GM21360 (cell line): ENCODE results near the gene TRIM39.
A peak's percentile ranks its signal among the peaks of the same experiment; 100 is the strongest.
"Not testable (repeated sequence)": the region's sequence is repeated elsewhere in the genome, so short reads cannot be mapped to it uniquely, and the experiment has no call there.

Source experiments
- ATAC-seq: cut with Tn5 transposase; IDR thresholded peaks from one replicate; pipeline ENCODE4 v1.9.1; 2021; ENCODE audit warnings: mild to moderate bottlenecking, moderate library complexity; ENCODE audit not compliant: unreplicated experiment

Gene TRIM39

DNA sequence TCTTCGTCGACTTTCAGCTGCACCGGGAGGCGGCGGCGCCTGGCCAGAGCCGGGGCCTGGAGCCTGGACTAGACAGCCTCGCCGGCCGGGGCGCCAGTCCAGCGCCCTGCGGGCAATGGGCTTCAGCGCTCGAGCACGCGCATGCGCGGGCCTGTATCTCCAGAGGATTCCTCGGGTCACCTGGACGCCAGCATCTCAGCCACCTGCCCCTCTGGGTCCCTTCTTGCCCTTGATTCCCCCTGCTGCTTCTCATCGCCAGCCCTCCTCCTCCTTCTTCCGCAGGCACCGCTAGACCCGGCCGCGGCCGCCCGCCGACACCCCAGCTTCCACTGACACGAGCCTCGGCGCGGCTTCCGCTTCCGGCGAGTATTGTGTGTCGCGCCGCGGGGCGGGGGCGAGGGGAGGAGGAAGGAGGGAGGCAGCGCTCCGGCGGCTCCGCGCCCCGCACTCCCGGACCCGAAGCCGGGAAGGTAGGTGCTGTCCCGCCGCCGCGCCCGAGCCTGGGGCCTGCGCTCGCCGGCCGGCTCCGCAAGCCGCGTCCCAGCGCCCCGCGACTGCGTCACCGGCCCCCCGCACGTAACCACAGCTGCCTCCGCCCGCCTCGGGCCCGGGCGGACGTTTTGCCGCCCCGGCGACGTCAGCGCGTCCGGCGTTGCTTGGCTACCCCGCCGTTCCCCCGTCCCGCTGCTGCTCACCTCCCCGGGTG is at the start of gene TRIM39:
TRIM39 (plus strand) TSS at position 402 of the 706 bp plus-strand sequence. CDS start 2,391 bp downstream, outside the sequence.
- peak; percentile 64 for ATAC-seq

DNA sequence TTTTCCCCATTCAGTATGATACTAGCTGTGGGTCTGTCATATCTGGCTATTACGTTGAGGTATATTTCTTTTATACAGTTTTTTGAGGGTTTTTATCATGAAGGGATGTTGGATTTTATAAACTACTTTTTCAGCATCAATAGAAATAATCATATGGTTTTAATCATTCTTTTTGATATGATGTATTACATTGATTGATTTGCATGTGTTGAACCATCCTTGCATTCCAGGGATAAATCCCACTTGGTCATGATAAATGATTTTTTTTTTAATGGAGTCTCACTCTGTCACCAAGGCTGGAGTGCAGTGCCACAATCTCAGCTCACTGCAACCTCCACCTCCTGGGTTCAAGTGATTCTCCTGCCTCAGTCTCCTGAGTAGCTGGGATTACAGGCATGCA is 45.7 kb upstream of the TRIM39 start:
- ATAC-seq: not testable (repeated sequence)

DNA sequence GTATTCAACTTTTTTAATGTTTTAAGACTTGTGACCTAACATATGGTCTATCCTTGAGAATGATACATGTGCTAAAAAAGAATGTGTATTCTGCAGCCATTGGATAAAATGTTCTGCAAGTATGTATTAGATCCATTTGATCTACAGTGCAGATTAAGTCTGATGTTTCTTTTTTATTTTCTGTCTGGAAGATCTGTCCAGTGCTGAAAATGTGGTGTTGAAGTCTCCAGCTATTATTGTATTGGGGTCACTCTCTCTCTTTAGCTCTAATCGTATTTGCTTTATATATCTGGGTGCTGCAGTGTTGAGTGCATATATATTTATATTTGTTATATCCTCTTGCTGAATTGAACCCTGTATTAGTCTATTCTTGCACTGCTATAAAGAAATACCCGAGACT is 44.2 kb upstream of the TRIM39 start:
- no peak for ATAC-seq

DNA sequence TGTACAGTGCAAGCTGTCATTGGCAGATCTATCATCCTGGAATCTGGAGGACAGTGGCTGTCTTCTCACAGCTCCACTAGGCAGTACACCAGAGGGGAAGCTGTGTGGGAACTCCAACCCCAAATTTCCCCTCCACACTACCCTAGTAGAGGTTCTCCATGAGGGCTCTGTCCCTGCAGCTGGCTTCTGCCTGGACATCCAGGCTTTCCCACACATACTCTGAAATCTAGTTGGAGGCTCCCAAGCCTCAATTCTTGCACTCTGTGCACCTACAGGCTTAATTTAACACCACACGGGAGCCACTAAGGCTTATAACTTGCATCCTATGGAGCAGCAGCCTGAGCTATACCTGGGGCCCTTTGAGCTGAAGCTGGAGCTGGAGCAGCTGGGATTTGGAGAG is 43.0 kb upstream of the TRIM39 start:
- ATAC-seq: no peak

DNA sequence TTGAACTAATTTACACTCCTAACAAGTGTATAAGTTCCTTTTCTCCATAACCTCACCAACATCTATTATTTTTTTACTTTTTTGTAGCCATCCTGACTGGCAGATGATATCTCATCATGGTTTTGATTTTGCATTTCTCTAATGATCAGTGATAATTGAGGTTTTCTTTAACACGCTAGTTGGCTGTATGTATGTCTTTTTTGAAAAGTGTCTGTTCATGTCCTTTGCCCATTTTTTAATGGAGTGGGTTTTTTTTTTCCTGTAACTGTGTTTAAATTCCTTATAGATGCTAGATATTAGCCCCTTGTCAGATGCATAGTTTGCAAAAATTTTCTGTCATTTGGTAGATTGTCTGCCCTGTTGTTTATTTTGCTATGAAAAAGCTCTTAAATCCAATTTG is 39.6 kb upstream of the TRIM39 start:
- no peak for ATAC-seq

DNA sequence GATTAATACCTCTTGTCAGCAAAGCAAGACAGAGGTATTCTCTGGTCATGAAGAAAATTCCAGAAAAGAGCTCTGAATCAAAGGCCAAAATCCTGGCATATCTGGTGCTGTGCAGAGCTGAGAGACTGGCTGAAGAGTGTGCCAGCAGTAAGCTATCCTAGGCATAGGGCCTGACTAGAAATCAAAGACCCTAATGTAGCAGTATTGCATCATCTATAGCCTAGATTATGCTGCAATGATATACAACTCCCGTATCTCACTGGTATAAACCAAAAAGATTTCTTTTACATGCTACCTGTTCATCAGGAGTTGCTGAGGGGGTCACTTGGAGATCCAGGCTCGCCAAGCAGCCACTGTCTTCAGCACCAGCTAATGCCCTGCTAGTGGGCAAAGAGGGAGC is 30.9 kb upstream of the TRIM39 start:
- no peak for ATAC-seq

DNA sequence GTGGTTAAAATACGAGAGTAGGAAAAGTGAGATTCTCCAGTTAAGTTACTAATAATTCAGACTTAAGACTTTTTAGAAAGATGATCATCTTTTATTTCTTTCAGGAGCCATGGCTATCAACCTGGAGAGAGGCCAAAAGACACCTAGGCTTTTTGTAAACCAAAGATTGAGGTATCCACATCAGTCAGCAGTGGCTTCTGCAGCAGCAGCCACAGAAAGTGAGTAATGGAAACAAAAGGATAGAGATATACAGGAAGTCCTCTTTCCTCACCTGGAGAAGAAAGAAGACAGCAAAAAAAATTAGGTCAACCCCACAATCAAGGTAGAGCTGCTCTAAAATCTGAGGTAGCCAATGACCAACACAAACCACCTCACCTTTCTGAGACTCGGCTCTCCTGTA is 22.7 kb upstream of the TRIM39 start:
- no peak for ATAC-seq

DNA sequence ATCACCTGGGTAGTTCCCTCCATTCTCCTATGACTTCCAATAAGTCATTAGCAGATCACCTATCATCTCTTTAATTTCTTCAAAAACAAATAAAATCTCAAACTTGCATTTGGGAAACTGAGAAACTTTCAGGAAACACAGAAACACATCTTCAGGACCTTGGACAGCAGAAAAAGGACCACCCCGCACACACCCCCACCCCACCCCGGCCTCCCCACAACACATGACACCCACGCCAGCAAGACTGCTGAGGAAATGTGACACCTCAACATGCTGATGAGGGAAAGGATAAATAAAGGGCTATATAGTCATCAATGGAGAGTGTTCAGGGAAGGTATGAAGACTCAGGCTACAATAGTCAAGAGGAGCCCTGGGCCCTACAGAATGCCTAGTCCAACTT is 15.6 kb upstream of the TRIM39 start:
- no peak for ATAC-seq

DNA sequence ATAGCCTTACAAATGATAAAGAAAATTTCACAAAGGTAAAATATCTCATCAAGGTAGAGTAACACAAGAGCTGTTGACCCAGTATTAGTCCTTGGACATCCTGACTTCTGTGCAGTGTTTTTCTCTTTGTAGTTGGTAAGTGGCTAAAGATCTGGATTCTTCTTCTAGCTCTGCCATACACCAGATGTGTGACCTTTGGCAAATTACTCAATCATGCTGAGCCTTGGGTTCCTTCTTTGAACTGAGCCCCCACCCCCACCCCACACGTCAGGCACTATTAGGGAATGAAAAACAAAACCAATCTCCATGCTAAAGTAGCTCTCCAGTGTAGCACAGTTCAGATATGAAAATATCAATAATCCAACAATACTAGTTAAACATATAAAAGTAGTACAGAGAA is 15.1 kb upstream of the TRIM39 start:
- no peak for ATAC-seq

DNA sequence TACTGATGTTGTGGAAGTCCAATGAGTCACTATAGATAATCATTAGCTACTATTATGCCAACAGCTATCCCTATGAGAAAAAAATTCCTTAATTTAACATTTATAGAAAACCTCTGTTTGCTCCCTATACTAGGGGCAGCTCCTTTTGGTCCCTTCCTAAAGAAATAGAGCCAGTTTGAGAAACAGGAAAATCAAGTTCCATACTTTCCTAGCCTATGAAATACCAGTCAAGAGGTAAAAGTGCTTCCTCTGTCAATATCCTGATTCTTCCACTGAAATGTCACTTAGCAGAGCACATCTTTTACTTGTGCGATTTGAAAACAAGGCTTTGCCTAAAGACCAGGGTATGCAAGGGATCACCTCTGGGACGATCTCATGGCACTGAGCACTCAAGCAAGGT is 14.5 kb upstream of the TRIM39 start:
- ATAC-seq: no peak

DNA sequence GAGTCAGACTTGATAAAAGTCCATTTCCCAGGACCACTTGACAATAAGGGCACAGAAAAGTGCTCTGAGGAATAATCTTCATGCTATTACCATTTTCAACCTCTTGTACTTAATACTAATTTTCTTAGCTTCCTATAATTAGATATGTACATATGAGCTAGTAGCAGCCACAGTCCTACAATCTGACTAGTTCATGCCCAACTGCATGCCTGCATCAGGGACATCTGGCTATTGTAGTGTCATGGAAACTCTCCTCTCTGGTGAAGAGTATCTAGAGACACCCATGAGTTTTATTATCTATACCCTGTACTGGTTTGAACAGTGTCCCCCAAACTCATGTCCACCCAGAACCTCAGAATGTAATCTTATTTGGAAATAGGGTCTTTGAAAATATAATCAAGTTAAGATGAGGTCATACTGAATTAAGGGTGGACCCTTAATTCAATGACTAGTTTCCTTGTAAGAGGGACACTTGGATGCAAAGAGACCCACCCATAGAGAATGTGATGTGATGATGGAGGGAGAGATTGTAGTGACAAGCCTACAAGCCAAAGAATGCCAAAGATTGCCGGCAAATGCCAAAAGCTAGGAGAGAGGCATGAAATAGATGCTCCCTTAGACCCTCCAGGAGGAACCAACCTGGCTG is 13.9 kb upstream of the TRIM39 start:
- no peak for ATAC-seq

DNA sequence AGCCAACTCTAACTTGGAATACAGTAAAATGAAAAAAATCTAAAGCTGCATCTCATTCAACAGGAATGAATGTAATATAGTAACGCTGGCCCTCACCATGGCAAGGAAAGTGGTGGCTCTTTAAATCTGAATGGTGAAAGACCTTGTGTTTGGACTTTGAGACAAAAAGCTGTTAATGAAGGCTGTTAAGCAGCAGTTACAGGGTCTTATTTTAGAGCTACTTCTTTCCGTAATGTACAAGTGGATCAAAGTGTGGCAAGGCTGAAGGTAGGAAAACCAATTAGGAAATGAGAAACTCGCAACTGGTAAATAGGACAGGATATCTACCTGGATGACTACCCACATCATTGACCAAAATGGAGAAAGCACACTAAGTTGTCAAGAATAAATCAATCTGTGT is 11.6 kb upstream of the TRIM39 start:
- ATAC-seq: no peak

DNA sequence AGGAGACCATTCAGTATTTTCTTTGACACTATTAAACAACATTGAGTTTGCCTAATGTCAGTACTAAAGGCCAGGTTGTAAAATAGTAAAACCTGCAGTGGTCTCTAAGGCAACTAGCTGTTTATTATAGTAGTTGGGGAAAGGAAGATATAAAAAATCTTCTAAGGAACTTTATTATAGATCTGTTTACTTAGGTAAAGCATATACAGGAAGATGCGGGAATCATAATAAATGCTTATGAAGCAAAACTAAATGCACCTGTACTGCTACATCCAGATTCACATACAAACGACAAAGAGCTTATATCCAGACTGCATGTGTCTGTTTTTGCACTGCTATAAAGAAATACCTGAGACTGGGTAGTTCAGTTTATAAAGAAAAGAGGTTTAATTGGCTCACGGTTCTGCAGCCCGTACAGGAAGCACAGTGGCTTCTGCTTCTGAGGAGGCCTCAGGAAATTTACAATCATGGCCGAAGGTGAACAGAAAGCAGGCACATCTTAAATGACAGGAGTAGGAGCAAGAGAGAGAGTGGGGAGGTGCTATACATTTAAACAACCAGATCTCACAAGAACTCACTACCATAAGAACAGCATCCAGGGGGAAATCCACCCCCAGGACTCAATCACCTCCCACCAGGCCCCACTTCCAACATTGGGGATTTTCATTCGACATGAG is 8.7 kb upstream of the TRIM39 start:
- ATAC-seq: no peak

DNA sequence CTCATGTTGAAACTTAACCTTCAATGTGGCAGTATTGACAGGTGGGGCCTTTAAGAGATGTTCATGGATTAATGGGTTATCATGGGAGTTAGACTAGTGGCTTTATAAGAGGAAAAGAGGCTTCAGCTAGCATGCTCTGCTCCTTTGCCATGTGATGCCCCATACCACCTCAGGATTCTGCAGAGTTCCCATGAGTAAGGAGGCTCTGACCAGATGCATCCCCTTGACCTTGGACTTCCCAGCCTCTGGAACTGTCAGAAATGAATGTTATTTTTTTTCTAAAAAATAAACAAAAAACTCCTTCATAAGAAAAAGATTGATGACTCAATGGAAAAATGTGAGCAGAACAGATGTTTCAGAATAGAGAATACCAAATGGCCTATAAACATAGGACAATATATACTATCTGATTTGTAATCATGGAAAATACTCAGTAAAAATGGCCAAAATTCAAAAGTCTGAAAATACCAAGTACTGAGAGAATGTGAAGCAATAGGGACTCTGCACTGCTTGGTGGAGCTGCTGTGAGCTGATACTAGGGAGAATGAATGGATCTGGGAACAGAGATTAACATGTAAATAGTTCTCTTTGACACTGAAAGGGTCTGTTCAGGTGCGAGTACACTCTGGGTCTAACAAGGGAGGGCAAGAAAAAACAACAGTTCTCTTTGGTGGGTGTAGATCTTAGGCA is 7.4 kb upstream of the TRIM39 start:
- ATAC-seq: no peak

DNA sequence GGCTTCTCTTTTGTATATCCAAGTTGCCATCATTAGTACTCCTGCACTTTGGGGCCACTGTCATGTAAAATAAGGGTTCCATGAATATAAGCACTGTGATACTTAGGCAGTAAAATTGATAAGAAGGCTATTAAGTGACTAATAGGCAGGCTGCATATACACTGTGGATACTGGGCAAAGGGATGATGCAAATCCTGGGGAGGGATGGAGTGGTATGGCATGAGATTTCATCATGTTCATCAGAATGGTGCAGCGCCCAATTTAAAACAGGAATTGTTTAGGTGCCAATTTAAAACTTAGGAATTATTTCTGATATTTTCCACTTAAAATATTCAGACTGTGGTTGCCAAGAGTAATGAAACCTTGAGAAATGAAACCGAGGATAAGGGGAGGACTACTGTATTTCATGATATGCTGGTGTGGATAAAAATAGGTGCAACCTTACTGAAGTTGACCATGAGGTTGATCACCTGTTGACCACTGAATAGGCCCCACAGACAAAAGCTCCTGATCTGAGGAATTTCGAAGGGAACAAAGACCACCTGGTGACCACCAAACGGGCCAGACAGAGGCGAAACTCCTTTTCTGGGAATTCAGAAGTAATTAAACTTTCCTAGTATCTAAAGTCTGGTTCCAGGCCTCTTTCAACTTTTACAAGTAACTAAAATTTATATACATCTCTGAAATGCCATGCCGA is 4.9 kb upstream of the TRIM39 start:
- ATAC-seq: no peak

DNA sequence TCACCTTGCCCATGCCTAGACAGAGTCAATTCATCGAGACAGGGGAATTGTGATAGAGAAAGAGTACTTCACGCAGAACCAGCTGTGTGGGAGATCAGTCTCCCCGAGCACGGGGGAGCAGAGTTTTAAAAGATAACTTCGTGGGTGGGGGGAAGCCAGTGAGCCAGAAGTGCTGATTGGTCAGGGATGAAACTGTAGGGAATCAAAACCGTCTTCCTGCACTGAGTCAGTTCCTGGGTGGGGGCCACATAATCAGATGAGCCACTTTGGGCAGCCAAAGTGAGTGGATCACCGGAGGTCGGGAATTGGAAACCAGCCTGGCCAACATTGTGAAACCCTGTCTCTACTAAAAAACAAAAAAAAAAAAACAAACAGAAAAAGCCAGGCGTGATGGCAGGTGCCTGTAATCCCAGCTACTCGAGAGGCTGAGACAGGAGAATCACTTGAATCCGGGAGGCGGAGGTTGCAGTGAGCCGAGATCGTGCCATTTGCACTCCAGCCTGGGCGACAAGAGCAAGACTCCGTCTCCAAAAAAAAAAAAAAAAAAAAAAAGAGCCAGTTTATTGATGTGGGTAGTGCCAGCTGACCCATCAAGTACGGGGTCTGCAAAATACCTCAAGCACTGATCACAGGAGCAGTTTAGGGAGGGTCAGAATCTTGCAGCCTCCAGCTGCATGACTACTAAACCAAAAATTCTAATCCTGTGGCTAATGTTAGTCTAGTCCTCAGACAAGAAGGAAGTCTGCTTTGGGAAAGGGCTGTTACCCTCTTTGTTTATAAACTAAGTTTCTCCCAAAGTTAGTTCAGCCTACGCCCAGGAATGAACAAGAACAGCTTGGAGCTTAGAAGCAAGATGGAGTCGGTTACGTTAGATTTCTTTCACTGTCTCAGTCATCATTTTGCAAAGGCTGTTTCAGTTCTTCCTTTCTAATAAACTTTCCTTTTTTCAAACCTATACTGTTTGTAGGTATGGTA is 3.9 kb upstream of the TRIM39 start:
- ATAC-seq: no peak

DNA sequence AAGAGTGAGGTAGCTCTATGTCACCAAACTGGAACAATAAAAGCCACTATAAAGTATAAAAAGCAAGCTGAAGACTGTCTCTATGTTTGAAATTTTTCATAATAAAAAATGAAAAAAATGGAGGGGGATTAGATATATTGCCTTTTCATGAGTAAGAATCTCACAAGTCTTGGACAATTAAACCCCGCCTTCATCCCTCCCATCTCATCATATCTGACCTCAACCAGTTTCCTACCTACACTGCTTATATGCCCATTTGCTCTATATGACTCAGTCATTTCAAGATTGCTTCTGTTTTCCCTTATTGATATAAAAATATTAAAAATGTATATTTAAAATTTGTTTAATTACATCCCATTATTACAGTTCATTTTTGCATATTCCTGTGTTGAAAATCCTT is 2.9 kb upstream of the TRIM39 start:
- no peak for ATAC-seq

DNA sequence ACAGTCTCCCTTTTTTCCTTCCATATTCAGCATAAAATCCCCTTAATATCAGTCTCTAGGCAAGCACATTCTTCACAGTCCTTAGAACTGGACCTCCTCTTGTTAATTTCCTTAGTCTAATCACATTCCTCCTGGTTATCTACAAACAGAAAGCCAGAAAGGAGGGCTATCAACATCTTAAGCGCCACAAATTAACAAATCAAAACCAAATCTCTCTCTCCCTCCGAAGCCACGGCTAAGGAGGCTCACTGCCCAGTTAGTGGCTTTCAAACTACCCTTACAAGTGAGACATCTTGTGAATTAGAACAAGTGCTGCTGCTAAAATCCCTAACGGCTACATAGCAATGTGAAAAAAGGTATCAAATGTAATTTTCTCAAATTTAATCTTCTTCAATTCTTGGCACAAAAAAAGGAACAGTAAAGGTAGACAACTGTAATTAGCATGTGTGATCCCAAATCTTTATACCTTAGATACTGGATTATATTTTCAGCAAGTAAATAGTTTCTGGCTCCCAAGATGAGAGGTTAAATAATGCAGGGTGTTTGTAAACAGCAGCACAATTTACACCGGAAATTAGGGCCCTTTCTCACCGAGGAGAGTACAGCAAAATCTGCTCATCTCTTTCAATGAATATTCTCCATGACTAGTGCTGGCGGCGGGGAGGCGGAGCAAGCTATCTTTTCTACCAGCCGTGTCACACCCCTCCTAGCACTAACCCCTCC is 1.4 kb upstream of the TRIM39 start:
- no peak for ATAC-seq

DNA sequence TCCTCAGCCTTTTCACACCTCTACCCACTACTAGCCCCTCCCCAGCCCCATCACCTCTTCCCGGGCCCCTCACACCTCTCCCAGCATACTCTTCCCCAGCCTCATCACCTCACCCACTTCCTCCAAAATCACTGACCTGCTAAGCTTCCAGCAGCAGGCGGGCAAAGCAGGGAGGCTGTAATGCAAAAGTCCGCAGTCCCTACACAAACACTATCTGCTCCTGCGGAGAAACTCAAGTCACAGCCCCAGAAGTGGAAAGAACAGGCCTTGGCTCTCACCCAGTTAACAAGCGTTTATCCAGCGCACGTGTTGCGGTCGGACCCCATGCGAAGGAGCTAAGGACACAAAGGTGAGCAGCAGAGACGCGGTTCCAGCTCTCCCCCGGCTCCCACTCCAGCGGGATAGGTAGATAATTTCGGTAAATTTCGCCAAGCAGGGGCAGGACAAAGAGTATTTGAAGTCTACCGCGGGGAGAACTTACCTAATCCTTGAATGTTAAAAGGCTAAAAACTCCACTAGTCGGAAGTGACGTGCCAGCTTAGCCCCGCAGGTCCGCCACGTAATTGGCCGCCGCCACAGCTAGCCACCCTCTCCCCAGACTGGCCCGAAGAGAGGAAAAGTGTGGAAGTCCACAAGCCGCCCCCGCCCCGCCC is 728 bp upstream of the TRIM39 start:
- peak; percentile 34 for ATAC-seq
